Right ventricle myocardium superior (tissue), 1 donor: Measurements from ENCODE around the gene MYOCD. TPM values are rescaled to one million over a fixed set of nuclear protein-coding genes. Genes with fewer than 3 reads are reported as not detected.

Experiments used
- ATAC-seq: fragments of 200-7000 bp; cut with Tn5 transposase; one replicate; pipeline ENCODE4 v1.9.1; 2020; ENCODE audit warnings: mild to moderate bottlenecking; ENCODE audit not compliant: poor library complexity
- DNase-seq: peaks from one replicate; pipeline ENCODE4 v3.0.0-alpha.2; 2020
- intact Hi-C: fragments of 100-400 bp; cut with DNase I; formaldehyde crosslinking; loops from one replicate; pipeline ENCODE4 v1.11.2; 2022
- total RNA-seq: library from RNA; stranded (reverse); fragmentation: NEBNext Ultra II Directional; extraction: Animal tissue kit (Norgen Biotek cat#: 25700); gene quantifications from one replicate; pipeline ENCODE4 v1.2.1, GENCODE V29; 2021
- donor health status: DM: no; HTN: yes; CAD: no; lungs with severe emphysema.

MYOCD gene
- total RNA-seq, 1 donor from 2014 or later: 33.7 TPM

GRCh38 chr17:12640364-12640763 lies 25.3 kb upstream of the MYOCD start:
- DNase-seq (no peak), ATAC-seq (no peak)
- intact Hi-C loops: no loop called here

- DNase-seq (no peak), ATAC-seq (no peak)
- intact Hi-C loops: no loop called here
Observed at GRCh38 chr17:12641084-12641483, 24.6 kb upstream of the MYOCD start.

DNA sequence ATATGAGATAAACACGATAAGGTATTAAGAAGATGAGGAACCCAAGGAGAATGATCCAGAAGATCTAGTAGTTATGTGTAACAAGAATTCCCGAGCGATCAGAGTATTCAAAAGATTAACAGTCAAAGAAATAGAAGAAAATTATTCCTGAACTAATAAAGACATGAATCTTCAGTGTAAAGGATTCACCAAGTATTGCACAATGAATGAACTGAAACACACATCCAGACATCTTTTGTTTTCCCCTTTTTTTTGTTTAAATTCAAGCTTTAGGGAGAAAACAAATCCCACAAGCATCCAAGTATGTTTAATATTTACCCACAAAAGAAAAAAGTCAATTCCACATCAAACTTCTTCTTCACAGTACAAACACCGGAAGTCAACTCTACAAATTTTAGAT lies 23.7 kb upstream of the MYOCD start:
- ATAC-seq (no peak), DNase-seq (no peak)
- intact Hi-C loops: no loop called here

GRCh38 chr17:12643822-12644221 lies 21.9 kb upstream of the MYOCD start:
- intact Hi-C loops: no loop called here
- ATAC-seq (no peak), DNase-seq (no peak)

DNA sequence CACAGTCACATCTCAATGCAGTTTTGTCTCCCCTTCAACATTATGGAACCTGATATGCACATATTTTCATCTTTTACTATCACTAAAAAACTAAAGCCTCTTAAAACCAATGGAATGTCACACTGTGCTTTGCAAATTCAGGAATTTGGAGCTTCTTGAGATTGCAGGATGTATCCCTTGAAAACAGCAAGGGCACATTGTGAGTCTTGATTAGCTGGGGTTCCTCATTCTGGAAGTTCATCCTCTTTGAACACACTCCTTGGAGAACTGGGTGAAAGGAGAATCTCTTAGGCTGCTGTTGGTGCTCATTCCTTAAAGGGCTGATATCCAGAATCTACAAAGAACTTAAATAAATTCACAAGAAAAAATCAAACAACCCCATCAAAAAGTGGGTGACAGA lies 21.1 kb upstream of the MYOCD start:
- ATAC-seq (no peak), DNase-seq (no peak)
- intact Hi-C loops: no loop called here

- intact Hi-C loops: no loop called here
- DNase-seq: no peak
- no peak for ATAC-seq
Observed at GRCh38 chr17:12646761-12647422, 18.8 kb upstream of the MYOCD start.

DNA sequence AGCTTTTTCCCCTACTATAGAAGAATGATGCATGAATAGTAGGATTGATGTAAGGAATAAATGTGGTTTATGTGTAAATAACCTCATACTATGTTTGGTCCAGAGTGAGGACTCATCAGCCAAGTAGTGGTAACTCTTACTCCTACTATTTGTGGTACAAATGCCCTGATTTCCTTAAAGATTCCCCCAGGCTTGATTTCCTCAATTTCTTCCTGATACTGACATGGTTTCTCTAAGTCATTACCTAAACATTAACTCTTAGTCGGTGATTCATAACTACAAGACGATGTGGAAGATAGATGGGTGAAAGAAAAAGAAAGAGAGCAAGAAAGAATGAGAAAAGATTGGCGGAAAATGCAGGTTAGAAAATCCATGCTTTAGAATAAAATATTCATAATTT lies 17.2 kb upstream of the MYOCD start:
- intact Hi-C loops: no loop called here
- ATAC-seq: no peak
- no peak for DNase-seq

DNA sequence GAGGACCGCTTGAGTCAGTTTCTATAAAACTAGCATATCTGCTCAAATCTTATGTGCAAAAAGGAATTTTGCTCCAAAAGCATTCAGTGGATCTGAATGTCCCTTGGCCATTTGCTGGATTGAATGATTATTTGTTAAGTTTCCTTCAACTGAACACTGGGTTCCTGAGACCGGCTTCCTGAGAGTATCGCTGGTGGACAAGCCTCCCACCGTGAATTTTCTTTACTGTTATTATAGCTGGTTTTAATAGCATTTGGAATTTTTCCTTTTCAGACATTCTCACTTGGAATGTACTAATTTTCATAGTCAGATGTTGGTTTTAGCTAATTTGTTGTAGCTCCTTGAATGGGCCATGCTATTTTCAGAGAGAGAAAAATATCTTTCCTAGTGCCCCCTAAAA lies 9.8 kb upstream of the MYOCD start:
- DNase-seq: no peak
- intact Hi-C loops: no loop called here
- no peak for ATAC-seq

DNA sequence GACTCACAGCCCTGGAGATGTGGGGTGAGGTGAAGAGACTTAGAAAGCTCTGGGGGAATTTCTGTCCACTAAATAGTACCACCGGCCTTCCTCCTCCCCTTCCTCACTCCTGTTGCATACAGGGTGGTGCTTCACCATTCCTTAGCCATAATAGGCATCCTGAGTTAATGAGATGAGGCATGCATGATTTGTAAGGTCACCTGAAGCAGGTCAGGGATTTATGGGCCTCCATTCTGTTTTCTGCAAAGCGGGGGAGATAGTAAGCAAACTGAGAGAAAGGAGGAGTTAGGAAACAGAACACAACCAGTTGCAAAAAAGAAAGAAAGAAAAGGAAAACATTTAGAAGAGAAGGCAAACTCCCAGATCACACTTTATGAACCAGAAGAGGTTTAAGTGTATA lies 9.3 kb upstream of the MYOCD start:
- intact Hi-C loops: no loop called here
- no peak for DNase-seq
- ATAC-seq: no peak

DNA sequence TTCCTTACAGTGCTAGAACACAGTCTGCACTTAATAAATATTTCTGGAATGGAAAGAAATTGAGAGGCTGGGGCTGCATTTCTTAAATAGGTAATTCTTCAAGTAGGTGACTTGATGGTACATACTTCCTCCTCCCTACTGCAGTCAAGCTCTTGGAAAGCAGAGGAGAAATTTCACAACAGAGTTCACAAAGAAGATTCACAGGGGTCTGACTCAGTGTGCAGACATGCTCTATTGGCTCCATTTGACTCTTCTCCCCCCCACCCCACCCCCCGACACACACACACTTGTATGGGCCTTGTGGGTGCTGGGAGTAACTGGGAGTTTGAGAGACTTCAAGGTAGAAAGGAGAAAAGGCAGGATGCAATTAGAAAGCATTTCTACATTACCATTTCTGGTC lies 6.2 kb upstream of the MYOCD start:
- ATAC-seq (no peak), DNase-seq (no peak)
- intact Hi-C loops: no loop called here

DNA sequence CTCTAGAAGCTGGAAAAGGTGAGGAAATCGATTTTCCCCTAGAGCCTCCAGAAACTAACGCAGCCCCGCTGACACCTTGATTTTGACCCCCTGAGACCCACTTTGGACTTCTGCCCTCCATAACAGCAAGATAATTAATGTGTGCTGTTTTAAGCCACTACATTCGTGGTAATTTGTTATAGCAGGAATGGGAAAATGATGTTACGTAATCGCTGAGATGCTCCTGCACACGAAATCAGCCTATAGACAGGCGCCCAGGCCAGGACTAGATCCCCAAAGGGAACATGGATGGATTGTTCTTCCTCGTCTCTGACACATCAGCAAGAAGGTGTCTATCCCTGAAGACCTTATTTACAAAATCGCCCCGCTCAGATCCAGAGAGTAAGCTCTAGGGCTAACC lies 1.4 kb upstream of the MYOCD start:
- DNase-seq (no peak), ATAC-seq (no peak)
- intact Hi-C loops: loop anchor here (10.0 kb wide), 2 partner anchors 409 to 479 kb away; no protein-coding TSS in a partner anchor

GRCh38 chr17:12664894-12665262 lies 812 bp upstream of the MYOCD start:
- DNase-seq (no peak), ATAC-seq (no peak)
- intact Hi-C loops: loop anchor here (5.0 to 10.0 kb wide), 4 partner anchors 77 to 480 kb away; no protein-coding TSS in a partner anchor

DNA sequence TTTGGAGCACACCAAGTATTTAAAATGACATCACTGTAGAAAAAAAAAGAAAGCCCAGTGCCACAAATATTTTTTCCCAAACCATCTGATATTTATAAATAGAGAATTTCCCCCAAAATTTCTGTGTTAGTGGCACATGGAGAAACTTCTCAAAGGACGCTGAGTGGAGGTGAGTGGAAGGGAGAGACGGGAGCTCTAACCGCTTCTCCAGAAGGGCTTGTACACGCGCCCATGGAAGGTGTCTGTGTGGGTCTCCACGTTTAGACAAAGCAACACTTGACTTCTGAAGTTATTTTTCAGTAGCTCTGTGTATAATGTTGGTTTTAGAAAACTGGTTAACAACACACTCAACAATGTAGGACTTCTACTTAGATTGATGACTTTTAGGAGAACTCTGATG lies 1.0 kb downstream of the MYOCD start:
- intact Hi-C loops: loop anchor here (2.0 to 10.0 kb wide), 5 partner anchors 76 to 482 kb away; no protein-coding TSS in a partner anchor
- ATAC-seq: peak; percentile 50

GRCh38 chr17:12667299-12667958 lies 1.7 kb downstream of the MYOCD start:
- intact Hi-C loops: loop anchor here (2.0 to 10.0 kb wide), 5 partner anchors 75 to 483 kb away; no protein-coding TSS in a partner anchor
- peak; percentile 76 for ATAC-seq
- no peak for DNase-seq

More for the DNA sequence above, 1.0 kb downstream of the MYOCD start:
- no peak for DNase-seq

DNA sequence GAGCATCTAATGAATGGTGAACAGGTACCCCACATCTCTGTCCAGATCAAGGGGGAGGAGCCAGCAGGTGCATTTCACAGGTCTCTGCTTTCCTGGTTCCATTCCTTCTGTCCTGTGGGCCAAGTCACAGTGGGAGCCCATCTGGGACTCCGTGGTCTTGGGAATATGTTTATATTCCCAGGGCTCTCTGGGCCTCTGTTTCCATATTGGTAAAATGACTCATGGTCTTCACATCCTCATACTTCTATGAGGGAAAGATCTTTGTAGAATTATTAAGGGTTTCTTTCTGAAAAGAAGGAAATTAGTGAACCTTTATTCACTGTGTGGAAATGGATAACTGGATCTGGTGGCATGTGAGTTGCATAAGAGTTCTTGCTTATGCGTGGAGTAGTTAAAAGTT lies 6.2 kb downstream of the MYOCD start:
- ATAC-seq: no peak
- no peak for DNase-seq
- intact Hi-C loops: no loop called here

- DNase-seq (no peak), ATAC-seq (no peak)
- intact Hi-C loops: no loop called here
Observed at GRCh38 chr17:12672947-12673346, 7.3 kb downstream of the MYOCD start.

GRCh38 chr17:12673788-12674187 lies 8.1 kb downstream of the MYOCD start:
- ATAC-seq (no peak), DNase-seq (no peak)
- intact Hi-C loops: no loop called here

DNA sequence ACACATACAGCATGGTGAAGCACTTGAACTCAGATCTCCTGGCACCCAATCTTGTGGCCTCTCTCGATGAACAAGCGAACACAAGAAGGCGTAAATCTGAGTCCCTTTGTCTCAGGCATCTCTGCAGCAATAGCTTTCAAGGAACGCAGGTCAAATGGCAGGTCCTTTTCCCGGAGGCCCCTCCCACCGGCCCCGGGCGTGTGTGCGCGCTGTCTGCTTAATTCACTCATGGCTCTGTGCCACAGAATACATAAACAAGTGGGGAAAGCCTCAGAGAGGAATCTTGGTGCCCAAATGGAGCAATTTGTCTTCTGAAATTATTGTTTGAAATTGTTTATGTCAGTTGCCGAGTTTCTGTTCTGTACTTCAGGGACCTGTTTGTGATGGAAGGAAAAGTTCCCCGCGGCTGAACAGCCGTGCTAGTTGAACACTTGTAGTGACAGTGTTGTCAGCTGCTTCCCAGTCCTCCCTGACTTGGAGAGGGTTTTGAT lies 14.8 kb downstream of the MYOCD start:
- DNase-seq (no peak), ATAC-seq (peak; percentile 25)
- intact Hi-C loops: loop anchor here (5.0 kb wide), 1 partner anchor 52 kb away; no protein-coding TSS in a partner anchor

DNA sequence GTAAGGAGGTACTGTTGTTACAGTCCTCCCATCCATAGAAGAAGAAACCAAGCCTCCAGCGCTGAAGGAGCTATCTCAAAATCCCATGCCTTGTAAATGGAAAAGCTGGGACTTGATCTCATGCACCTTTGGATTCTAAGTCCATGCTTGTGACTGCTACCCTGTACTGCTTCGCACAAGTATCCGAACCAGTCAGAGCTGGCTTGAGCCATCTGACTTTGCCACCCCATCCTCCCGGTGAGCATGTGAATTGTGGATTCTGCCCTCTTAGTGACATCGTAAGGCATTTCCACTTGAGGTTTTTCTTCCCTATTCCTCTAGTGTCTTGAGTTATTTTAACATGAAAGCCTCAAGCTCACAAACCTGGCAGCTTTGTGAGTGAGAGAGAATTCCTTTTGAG lies 15.3 kb downstream of the MYOCD start:
- ATAC-seq (no peak), DNase-seq (no peak)
- intact Hi-C loops: loop anchor here (5.0 kb wide), 1 partner anchor 51 kb away; no protein-coding TSS in a partner anchor

DNA sequence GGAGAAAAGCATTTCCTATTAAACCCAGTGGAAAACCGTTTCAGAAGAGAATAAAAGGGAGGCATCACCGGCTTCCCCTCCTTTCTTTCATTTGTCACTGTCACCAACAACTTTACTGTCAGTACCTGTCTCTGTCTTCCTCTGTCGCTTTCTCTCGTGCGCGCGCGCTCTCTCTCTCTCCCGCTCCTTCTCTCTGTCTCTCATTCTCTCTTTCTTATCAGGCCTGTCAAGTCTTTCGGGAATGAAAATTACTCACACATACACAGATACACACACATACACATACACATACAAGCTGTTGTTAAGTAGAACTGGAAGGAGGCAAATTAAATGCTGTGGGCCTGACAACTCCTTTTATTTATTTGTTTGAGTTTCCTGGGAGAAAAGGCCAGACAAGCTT lies 17.6 kb downstream of the MYOCD start:
- peak; percentile 51 for DNase-seq
- intact Hi-C loops: loop anchor here (5.0 kb wide), 1 partner anchor 49 kb away; no protein-coding TSS in a partner anchor
- peak; percentile 61 for ATAC-seq
